ENCODE measurements around the gene SYT1.

Gene SYT1

GRCh38 chr12:79317179-79317847 lies 452.7 kb downstream of the SYT1 start:
- H3K4me3 ChIP-seq (ENCODE audit: low read depth, low read length), result no peak overlapping the region

GRCh38 chr12:79322905-79323304 lies 458.3 kb downstream of the SYT1 start:
- Histone ChIP-seq H3K27me3 (ENCODE audit: control insufficient read depth, insufficient read depth, low read length) (no peaks in the 10 kb centered on the region), H3K27ac (no peak overlapping the region), H3K36me3 (ENCODE audit: control insufficient read depth, insufficient read depth, low read length) (no peaks in the 10 kb centered on the region), H3K4me3 (ENCODE audit: low read depth, low read length) (no peak overlapping the region), H3K9ac (no peak overlapping the region), H3K4me2 (ENCODE audit: low read length) (no peak overlapping the region), H3K4me1 (peaks cover 8% of the 10 kb centered on the region), H3K9me3 (ENCODE audit: control insufficient read depth, low read length) (no peaks in the 10 kb centered on the region), H2AFZ (no peak overlapping the region), H3K79me2 (no peaks in the 10 kb centered on the region)
- TF ChIP-seq CTCF (IDR thresholded peaks at IDR 0.05), result no peak

More at GRCh38 chr12:79317179-79317847, 452.7 kb downstream of the SYT1 start:
- Histone ChIP-seq H3K27ac (no peak overlapping the region), H3K9ac (no peak overlapping the region), H3K36me3 (ENCODE audit: control insufficient read depth, insufficient read depth, low read length) (no peaks in the 10 kb centered on the region), H3K4me1 (no peaks in the 10 kb centered on the region), H3K4me2 (ENCODE audit: low read length) (no peak overlapping the region), H3K9me3 (ENCODE audit: control insufficient read depth, low read length) (no peaks in the 10 kb centered on the region), H3K79me2 (no peaks in the 10 kb centered on the region), H3K27me3 (ENCODE audit: control insufficient read depth, insufficient read depth, low read length) (no peaks in the 10 kb centered on the region), H2AFZ (no peak overlapping the region)
- TF ChIP-seq CTCF (IDR thresholded peaks at IDR 0.05), result no peak

- no peak for TF ChIP-seq CTCF (IDR thresholded peaks at IDR 0.05)
Measured at GRCh38 chr12:79324571-79324970, 460.0 kb downstream of the SYT1 start.

GRCh38 chr12:79326222-79326621 lies 461.6 kb downstream of the SYT1 start:
- H3K4me2 ChIP-seq (ENCODE audit: low read length), result no peak overlapping the region
- no peaks in the 10 kb centered on the region for H3K79me2 ChIP-seq
- no peak overlapping the region for H3K9ac ChIP-seq
- H3K9me3 ChIP-seq (ENCODE audit: control insufficient read depth, low read length), result no peaks in the 10 kb centered on the region
- peaks cover 8% of the 10 kb centered on the region for H3K4me1 ChIP-seq
- no peak overlapping the region for H3K27ac ChIP-seq
- H3K4me3 ChIP-seq (ENCODE audit: low read depth, low read length), result no peak overlapping the region
- peak overlapping the region; percentile 34 for H2AFZ ChIP-seq
- no peaks in the 10 kb centered on the region for H3K27me3 ChIP-seq (ENCODE audit: control insufficient read depth, insufficient read depth, low read length)
- H3K36me3 ChIP-seq (ENCODE audit: control insufficient read depth, insufficient read depth, low read length), result no peaks in the 10 kb centered on the region
- TF ChIP-seq CTCF (IDR thresholded peaks at IDR 0.05), result no peak

More at GRCh38 chr12:79324571-79324970, 460.0 kb downstream of the SYT1 start:
- H3K4me1 ChIP-seq, result peaks cover 8% of the 10 kb centered on the region
- H3K9ac ChIP-seq, result no peak overlapping the region
- no peaks in the 10 kb centered on the region for H3K9me3 ChIP-seq (ENCODE audit: control insufficient read depth, low read length)
- H3K27me3 ChIP-seq (ENCODE audit: control insufficient read depth, insufficient read depth, low read length), result no peaks in the 10 kb centered on the region
- H3K79me2 ChIP-seq, result no peaks in the 10 kb centered on the region
- H3K36me3 ChIP-seq (ENCODE audit: control insufficient read depth, insufficient read depth, low read length), result no peaks in the 10 kb centered on the region
- no peak overlapping the region for H3K4me2 ChIP-seq (ENCODE audit: low read length)
- no peak overlapping the region for H3K4me3 ChIP-seq (ENCODE audit: low read depth, low read length)
- H3K27ac ChIP-seq, result no peak overlapping the region
- H2AFZ ChIP-seq, result no peak overlapping the region

GRCh38 chr12:79326663-79327062 lies 462.1 kb downstream of the SYT1 start:
- Histone ChIP-seq H3K27me3 (ENCODE audit: control insufficient read depth, insufficient read depth, low read length) (no peaks in the 10 kb centered on the region), H3K79me2 (no peaks in the 10 kb centered on the region), H3K4me2 (ENCODE audit: low read length) (no peak overlapping the region), H3K9me3 (ENCODE audit: control insufficient read depth, low read length) (no peaks in the 10 kb centered on the region), H3K36me3 (ENCODE audit: control insufficient read depth, insufficient read depth, low read length) (no peaks in the 10 kb centered on the region), H3K9ac (no peak overlapping the region), H3K4me1 (peaks cover 8% of the 10 kb centered on the region), H2AFZ (no peak overlapping the region), H3K4me3 (ENCODE audit: low read depth, low read length) (no peak overlapping the region), H3K27ac (no peak overlapping the region)
- TF ChIP-seq CTCF (IDR thresholded peaks at IDR 0.05), result no peak

Data from parathyroid adenoma (tissue), 2 donors.